Forelimb muscle (tissue), 1 donor: Measurements from ENCODE around the gene SLC12A1. TPM values are rescaled to one million over a fixed set of nuclear protein-coding genes. Genes with fewer than 3 reads are reported as not detected.
"Not testable (repeated sequence)": the region's sequence is repeated elsewhere in the genome, so short reads cannot be mapped to it uniquely, and the experiment has no call there.

Source experiments
- DNase-seq: peaks from one replicate; pipeline ENCODE4 v3.0.0-alpha.2; 2013; ENCODE audit warnings: low read depth
- polyA plus RNA-seq: library from polyadenylated mRNA; unstranded; fragments of 120-200 nt; gene quantifications from one replicate; pipeline ENCODE4 v1.2.1, GENCODE V29; 2013; ENCODE audit not compliant: insufficient read length

SLC12A1 gene
- polyA plus RNA-seq, 1 donor = 0.15 TPM

DNA sequence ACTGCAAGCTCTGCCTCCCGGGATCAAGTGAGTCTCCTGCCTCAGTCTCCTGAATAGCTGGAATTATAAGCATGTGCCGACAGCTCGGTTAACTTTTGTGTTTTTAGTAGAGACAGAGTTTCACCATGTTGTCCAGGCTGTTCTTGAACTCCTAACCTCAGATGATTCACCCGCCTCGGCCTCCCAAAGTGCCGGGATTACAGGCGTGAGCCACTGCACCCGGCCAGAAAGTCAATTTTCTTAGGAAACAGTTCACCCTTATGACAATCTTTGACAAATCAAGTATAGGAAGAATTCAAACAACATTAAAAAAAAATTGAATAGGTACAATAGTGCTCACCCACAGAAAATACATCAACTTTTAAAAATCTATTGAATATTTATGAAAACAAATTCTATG, 101.5 kb downstream of the SLC12A1 start:
- no peak for DNase-seq

DNA sequence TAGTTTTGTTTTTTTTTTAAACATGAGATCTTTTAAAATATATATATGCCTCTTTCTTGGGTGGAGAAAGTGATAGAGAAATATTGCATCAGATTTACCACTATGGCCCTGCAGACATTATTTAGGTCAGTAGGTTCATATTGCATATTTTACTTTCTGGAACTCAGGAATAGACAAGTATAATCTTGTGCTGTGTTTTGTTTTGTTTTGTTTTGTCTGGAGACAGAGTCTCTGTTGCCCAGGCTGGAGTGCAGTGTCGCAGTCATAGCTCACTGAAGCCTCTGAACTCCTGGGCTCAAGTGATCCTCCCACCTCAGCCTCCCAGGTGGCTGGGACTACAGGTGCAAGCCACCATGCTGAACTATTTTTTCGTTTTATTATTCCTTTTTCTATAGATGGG, 103.6 kb downstream of the SLC12A1 start:
- no peak for DNase-seq

DNA sequence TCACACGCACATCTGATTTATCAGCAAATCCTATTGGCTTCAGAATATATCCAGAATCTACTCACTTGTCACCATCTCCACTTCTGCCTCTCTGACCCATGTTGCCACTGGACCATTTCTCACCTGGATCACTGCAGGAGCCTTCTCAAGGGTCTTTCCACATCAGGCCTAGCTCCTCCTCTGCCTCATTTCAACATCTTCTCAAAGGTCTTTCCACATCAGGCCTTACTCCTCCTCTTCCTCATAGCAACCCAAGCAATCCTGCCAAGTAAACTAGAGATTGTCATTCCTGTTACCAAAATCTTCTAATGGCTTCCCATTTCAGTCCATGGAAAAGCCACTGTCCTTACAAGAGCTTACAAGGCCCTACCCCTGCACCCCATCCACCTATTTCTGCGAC, 107.1 kb downstream of the SLC12A1 start:
- no peak for DNase-seq

DNA sequence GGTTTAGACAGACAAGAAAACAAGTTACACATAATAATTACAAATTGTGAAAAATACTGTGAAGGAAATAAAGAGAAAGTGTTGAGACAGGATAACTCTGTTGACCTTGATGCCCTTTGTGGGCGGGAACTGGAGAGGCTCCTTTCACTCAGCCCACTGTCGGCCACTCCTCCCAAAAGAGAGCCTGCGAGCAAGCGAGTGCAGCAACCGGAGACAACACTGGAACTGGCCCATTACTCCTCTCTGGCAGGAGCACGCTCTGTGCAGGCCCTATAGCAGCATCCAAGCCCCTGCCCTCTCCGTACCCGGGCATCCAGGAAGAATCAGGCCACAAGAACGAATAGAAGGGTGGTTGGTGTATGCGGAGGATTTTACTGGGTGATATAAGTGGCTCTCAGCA, 108.9 kb downstream of the SLC12A1 start:
- no peak for DNase-seq

DNA sequence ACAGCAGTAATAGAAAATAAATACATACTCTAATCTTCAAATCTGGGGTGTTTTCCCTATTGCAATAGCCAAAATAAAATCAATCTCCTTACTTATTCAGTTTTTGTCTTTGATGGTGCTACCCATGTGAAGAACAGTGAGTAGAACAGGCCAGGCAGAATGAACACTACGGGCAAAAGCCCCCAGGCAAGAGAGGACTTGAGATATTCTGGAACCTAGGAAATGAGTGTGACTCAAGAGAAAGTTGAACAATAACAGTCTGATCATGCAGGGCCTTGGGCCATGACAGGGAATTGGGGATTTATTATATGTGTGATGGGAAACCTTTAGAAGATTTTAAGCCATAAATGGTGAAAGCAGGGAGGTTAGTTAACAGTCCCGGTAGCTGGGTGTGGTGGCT, 111.1 kb downstream of the SLC12A1 start:
- no peak for DNase-seq

DNA sequence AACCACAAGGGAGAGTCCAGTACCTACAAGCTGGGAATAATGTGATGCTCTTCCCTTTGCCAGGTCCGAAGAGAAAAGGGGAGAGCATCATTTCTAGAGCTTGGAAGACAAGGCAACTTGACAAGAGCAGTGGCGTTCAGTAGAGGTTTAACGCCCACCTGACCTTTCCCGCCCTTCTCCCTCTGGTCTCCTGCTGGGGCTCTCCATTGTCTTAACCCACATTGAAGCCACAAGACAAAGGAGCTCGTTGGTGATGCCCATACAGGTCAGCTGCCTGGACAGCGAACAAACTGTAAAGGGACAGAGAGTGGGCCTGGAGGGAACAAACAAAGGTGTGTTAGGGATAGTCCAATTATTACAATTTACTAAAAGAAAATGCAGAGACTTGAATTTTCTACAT, 112.0 kb downstream of the SLC12A1 start:
- no peak for DNase-seq

DNA sequence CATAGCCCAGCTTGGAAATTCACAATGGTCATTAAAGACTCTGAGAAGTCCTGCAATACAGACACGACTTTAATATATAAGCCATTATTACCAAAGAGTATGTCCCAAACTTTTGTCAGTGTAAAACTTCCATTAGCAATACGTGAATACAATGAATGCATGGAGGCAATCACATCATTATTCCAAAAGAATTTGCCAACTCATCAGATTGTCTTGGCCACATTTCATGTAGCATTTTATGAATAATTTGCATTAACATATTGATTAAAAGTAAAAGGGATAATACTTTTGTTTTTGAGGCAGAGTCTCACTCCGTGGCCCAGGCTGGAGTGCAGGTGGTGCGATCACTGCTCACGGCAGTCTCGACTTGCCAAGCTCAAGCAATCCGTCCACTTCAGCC, 117.2 kb downstream of the SLC12A1 start:
- DNase-seq = no peak

DNA sequence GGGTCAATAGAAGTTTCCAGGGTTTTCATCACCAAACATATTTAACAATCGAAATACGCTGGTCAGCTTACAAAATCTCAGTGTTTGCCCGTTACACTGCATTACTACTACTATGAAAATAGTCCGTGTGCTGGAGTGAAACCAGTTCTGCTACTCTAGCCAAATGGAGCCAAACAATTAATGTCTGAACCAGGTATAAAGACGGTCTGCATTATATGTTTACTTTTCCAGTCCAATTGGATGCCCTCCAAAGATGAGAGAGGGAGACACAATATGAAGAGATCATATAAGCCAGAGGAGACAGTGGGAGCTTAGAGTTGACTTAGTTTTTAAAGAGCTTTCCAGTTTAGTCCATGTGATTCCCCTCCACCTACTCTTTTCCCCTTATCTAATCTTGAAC, 118.8 kb downstream of the SLC12A1 start:
- DNase-seq = no peak

DNA sequence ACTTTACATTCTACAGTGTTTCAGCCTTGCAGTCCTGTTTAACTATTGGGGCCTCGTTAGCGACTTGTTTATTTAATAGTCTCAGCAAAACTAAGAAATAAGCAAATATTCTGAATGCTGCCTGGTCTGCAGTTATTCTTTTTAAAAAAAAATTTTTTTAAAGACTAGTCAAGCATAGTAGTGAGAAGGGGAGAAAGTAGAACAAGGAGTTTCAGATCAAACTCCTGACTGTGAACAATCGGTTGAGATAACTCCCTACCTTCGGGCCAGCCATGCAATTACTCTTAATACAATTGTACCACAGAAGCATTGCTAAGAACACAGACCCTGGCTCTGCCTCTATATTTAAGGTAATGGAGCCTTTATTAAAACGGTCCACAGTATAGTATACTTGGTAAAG, 119.3 kb downstream of the SLC12A1 start:
- no peak for DNase-seq

DNA sequence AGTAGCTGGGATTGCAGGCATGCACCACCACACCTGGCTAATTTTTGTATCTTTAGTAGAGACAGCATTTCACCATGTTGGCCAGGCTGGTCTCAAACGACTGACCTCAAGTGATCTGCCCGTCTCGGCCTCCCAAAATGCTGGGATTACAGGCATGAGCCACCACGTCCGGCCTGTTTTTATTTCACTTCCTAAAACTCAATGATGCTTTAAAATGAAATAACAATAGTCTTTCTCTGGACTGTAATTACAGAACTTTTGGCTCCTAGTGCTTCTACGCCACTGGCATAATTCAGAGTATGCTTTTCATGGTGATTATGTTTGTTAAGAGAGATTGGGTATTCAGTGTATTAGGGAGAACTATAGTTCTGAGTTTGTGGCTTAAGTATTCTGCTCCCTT, 120.1 kb downstream of the SLC12A1 start:
- DNase-seq = not testable (repeated sequence)

DNA sequence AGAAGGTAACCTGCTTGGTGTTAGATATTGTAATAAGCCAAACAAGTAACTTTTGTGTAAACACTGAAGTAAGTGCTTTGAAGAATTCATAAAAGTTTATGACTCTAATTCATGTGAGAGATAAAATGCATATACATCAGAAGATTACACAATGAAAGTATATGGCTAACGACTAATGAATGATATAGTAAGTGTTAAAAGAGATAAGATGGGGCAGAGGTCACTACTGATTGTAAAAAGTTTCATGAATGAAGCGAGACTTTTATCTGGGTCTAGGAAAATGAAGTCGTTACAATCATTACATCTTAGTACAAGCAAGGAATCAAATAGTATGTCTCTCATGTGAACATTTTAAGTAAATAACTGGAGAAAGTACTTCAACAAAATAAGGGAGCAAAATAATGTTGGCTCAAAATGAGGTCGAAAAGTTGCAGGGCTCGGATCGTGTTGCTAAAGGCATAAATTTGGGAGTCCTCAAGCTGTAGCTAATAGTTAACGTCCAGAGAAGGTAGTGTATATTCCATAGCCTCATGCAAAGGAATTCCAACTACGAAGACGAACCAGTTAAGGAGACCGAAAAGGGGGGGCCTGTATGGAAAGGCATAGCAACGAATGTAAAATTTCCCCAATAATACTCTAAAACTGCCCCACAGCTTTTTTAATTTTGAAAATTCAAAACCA, 124.1 kb downstream of the SLC12A1 start:
- no peak for DNase-seq

DNA sequence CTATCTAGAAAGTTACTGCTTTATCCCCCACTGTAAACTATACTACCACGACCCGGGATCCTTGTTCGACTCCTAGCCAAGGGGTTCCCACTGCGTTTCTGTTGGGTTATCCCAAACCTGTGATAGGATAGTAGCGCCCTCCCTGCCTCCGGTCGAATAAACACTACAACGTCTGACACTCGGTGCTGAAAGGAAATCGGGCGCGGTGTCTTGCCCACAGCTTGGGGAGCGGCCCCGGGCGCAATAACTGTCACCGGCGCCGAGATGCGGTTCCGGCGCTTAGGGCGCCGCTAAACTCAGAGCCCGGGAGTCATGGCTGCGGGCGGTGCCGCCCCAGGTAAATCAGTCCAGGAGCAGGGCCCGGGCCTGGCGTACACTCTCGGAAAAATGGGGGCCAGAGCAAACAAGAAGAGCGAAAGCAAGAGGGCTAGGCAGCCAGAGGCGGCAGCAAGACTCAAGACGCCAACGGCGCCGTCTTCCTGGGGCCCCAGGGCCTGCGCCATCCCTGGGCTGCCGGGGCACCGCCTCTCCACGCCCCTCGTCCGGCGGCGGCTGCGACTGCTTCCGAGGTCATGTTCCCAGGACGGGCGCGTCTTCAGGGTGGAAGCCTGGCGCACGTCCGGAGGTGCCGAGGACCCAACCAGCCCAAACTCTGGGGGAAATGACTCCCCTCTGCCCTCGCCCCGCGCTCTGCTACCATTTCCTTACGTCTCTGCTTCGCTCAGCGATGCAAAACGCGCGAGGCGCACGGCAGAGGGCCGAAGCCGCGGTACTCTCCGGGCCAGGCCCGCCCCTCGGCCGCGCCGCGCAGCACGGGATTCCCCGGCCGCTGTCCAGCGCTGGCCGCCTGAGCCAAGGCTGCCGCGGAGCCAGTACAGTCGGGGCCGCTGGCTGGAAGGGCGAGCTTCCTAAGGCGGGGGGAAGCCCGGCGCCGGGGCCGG, 125.0 kb downstream of the SLC12A1 start, which contains the start of gene DUT:
DUT (plus strand) TSS at position 575 of the 941 bp plus-strand sequence; CDS start at position 662, 87 bp downstream.
- DNase-seq = peak; percentile 38

DNA sequence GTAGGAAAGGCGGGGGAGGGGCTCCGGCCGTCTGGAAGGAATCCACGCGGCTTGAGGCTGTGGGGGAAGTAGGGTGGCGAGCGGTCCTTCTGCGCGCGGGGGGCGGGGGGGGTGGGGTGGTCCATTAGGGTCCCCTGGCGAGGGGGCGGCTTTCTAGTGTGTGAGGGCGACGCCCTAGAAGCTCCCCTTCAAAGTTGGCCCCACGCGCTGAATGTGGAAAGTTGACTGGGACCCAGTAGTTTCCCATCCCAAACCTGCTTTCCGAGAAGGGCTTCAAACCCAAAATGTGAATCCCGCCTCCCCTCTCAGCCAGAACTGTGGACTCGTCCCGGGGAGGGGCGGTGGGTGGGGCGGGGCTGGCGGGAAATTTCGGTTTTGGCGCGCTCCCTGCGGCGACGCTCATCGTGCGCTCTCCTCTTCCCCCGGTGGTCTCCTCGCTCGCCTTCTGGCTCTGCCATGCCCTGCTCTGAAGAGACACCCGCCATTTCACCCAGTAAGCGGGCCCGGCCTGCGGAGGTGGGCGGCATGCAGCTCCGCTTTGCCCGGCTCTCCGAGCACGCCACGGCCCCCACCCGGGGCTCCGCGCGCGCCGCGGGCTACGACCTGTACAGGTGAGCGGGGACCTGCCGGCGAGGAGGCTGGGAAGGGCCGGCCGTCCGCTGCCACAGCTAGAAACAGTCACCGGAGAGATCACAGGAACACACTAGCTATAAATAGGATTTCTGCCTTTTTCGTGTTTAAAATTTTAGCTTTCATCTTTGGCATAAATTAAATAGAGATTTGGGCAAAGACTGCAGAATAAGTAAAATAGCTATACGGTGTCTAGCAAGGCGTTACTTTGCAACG, 125.9 kb downstream of the SLC12A1 start:
- peak; percentile 35 for DNase-seq

DNA sequence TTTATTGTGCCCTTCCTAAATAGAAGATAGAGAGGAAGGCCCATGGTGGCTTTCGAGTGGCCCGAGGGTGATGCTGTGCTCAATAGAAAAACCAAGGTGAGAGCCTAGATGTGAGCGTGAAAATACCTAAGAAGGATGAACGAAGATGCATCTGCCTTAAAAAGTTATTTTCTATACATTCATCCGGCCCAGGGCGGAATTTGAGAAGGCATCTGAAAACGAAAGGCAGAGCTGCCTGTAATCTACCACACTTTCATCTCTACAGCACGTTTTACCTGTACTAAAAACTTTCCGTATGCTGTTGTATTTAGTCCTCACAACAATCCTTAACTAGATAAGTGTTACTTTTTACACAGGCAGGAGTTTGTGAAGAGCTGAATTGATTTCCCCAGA, 126.5 kb downstream of the SLC12A1 start:
- DNase-seq = no peak

DNA sequence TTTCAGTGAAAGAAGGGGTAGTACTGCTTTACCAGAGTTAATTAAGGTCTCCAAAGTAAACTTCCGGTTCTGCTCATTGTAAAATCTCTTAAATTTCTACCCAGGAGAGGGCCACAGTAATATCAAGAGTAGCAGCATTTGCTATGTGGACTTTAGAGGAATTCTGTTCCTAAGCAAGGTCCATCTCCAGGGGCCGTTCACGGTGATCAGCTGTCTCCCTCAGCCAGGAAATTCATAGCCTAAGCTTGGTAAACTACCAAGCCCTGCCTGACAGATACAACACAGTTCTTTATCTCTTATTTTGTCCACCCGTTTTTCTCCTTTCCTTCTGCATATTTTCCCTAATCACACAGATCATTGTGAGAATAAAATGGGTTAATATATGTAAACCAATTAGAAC, 127.4 kb downstream of the SLC12A1 start:
- DNase-seq = no peak

DNA sequence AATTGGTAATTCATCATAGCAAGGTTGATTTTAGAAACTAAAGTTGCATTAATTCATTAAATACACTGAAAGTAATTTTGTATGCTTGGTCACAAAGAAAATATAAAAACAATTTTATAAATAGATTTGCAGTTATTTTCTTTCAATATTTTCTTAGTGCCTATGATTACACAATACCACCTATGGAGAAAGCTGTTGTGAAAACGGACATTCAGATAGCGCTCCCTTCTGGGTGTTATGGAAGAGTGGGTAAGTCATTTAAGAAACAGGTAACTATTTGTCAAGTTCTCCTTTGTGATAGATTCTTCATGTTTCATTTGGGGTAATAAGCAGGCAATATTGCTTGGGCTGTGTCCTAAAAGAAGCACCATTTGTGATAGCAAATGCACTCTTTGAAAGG, 128.2 kb downstream of the SLC12A1 start:
- no peak for DNase-seq

DNA sequence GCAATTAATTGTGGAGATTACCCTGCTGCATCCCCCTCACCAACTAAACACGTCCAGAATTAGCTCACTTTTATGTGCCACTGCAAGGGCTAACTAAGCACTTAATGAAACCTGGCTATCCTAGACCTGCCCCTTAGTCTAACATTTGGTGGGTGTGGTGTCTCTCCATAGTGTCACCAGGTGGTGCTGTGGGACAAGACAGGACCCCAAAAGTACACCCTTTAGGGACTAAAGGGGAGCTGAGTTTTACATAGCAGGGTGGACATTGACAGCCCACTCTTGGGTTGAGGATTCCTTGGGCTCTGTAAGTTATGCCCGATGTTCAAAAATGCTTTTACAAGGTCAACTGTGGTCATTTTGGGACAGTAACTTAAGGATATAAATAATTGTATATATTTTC, 130.8 kb downstream of the SLC12A1 start:
- no peak for DNase-seq

DNA sequence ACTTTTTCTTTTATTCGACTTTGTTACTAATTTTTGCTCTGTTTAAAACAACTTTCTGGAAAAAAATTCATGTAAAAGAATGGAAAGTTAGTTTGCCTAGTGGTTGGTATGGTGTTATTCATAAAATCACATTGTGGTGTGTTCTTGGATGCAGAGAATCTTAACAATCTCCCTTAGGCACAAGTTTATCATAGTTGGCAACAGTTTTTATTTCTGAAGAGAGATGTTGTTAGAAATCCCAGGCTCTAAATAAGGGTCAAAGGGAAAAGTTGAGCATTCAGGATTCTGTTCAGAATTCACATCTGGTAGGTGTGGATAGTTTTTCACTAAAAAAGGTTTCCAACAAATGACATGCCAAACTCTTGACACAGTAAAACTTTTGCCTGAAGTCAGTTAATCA, 131.5 kb downstream of the SLC12A1 start:
- no peak for DNase-seq

DNA sequence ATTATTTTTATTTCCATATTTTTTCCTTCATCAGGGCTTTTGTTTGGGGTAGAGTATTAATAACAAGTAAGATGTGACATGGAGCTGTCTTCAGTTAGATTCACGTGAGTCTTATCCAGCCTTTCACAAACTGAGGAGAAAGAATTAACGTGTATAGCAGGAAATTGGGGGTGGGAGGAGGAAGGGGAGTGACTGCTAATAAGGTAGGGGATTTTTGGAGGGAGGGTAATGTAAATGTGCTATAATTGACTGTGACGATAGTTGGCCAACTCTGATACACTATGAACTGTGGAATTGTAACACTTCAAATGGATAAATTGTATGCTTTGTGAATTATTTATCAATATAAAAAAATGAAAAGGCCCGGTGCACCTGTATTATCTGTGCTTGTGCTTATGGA, 134.0 kb downstream of the SLC12A1 start:
- no peak for DNase-seq

DNA sequence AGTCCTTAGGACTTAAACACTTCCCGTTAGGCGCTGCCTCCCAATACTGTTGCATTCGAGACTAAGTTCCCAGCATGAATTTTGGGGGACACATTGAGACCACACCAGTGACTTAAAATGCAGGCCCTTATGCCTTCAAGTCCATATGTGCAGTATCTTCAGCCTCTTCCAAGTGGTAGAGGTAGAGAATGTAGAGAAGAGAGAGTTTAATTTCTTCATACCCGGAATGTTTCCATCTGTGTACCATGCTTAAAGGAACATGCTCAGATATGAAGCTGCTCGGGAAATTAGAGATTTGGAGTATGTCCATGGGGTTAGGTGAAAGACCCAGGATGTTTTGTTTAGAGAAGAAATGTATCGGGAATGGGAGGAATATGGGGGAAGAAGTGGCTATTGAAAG, 137.8 kb downstream of the SLC12A1 start:
- no peak for DNase-seq

DNA sequence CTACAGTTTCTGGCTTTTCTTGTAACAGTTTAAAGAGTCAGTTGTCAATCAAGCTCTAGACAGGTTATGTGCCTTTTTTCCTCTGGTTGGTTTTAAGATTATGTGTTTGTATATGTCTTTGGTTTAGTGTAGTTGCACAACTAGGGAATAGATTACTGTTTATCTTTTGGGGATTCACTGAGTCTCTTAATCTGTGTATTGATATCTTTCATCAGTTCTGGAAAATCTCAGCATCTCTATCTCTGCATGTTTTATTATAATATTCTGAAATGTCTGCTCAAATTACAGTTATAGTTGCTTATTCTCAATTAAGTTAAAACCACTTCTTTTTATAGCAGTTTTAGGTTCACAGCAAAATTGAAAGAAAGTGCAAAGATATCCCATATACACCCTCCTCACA, 139.4 kb downstream of the SLC12A1 start:
- no peak for DNase-seq

DNA sequence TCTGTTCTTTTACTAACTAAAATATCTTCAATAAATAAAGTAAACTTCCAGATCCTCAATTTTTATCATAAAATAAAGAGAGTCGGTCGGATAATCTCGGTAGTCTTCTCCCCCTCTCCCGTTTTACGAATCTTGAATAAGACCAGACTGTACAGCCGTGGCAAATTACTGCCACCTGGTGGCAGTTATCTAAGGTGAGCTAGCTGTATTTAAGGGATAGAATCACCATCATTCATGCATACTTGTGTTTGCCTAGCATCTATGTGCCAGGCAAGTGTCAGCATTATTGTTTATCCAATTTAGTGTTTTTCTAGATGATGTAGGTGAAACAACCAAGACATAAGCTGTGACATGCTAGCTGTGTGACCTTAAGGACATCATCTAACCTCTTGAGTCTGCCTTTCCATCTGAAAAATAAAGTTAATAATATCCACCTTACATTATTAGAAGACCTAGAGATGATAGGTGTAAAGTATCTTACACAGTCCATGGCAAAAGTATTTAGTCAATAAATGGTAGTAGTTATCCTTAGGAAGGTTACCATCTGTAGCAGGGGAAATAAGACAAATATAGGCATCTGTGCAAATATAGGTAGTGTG, 146.5 kb downstream of the SLC12A1 start:
- DNase-seq = no peak
